Right cardiac atrium (tissue), 5 donors: ENCODE results near the gene MORC4. TPM values are rescaled to one million over a fixed set of nuclear protein-coding genes. Genes with fewer than 3 reads are reported as not detected.

Source experiments
- ATAC-seq, 2 donors: fragments of 200-7000 bp; cut with Tn5 transposase; one replicate each; pipeline versions ENCODE4 v1.8.0 to v1.9.1; 2020; ENCODE audit warnings: moderate library complexity in 2 of 2, mild to moderate bottlenecking in 1 of 2
- DNase-seq, 3 donors: peaks; one replicate each; pipeline ENCODE4 v3.0.0-alpha.2; 2020
- H3K27ac ChIP-seq: one replicate; pipeline ENCODE4 v1.5.1; 2013; ENCODE audit warnings: mild to moderate bottlenecking, low read length, control low read depth, moderate library complexity
- H3K27me3 ChIP-seq: one replicate; pipeline ENCODE4 v1.6.1; 2013; ENCODE audit not compliant: control insufficient read depth, insufficient read depth
- H3K4me1 ChIP-seq: one replicate; pipeline ENCODE4 v1.6.1; 2013; ENCODE audit warnings: low read length; ENCODE audit not compliant: control insufficient read depth, insufficient read depth
- H3K4me3 ChIP-seq: one replicate; pipeline ENCODE4 v1.5.1; 2013; ENCODE audit warnings: low read length, control low read depth
- H3K9me3 ChIP-seq: one replicate; pipeline ENCODE4 v1.6.1; 2013; ENCODE audit warnings: low read length; ENCODE audit not compliant: control insufficient read depth
- WGBS: extraction: QIAGEN DNeasy Blood & Tissue Kit; methylation state at CpG from one replicate; pipeline ENCODE4 v1.1.7; 2013; 5-methylcytosine and 5-hydroxymethylcytosine counted together
- intact Hi-C, 4 donors: fragments of 100-400 bp; cut with DNase I; formaldehyde crosslinking; loops; one replicate each; pipeline versions ENCODE4 v1.11.0 to v1.14.0; 2022 to 2023
- long read RNA-seq, 4 donors: library from polyadenylated mRNA; unstranded; transcript quantifications; one replicate each; pipeline ENCODE4 v2.0.0, GENCODE V29; 2020 to 2021
- polyA plus RNA-seq: library from polyadenylated mRNA; stranded (reverse); fragments of 200-250 nt; gene quantifications from one replicate; pipeline ENCODE4 v1.2.3, GENCODE V29; 2013
- total RNA-seq, 4 donors: library from RNA; stranded (reverse); fragmentation: NEBNext Ultra II Directional; extraction: Animal tissue kit (Norgen Biotek cat#: 25700); gene quantifications; one replicate each; pipeline ENCODE4 v1.2.1, GENCODE V29; 2021
- donor health status: healthy with polysubstance abuse.
- donor health status: DM: no; HTN: yes; CAD: no.
- donor health status: DM: no; HTN: no; CAD: no.
- donor health status: DM: no; HTN: yes; CAD: no; lungs with severe emphysema.
- donor health status: DM: yes; HTN: yes; CAD: no.

The MORC4 gene
- total RNA-seq (1 to 10 TPM; 3.7 to 6.6 (median 4.3) TPM), polyA plus RNA-seq (2.1 TPM)
- long read RNA-seq, donor 1, partial matches to known transcripts: 1 of 6 reads
- long read RNA-seq, donor 1, other reads (novel, unspliced or antisense): 3 of 6 reads
- long read RNA-seq, donor 2, partial matches to known transcripts: 1 of 5 reads
- long read RNA-seq, donor 2, other reads (novel, unspliced or antisense): 2 of 5 reads
- long read RNA-seq, donor 3, partial matches to known transcripts: 3 of 11 reads
- long read RNA-seq, donor 3, other reads (novel, unspliced or antisense): 8 of 11 reads
- long read RNA-seq, donor 4, partial matches to known transcripts: 0 of 4 reads
- long read RNA-seq, donor 4, other reads (novel, unspliced or antisense): 2 of 4 reads

DNA sequence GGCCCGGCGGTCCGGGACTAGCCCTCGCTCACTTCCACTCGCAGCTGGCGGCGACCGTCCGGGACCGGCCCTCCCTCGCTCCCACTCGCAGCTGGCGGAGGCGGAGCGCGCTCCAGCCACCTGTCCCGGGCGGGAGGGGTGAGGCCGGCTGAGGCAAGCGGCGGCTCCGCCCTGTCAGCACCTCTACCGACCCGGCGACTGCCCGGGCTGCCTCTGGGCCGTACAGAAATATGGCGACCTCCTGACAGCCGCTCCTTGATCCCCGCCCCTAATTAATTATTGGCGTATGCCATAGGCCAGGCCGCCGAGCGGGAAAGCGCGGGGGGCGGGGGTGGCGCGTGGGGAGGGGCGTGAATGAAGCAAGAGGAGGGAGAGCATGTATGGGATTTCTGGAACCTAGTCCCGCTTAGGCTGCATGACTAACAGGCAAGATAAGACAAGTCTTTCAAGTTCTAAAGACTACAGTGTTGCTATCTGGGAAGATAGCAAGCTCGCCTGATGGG, at the start of gene MORC4:
TSS of gene MORC4 (minus strand) at position 200 of the 503 bp plus-strand sequence. CDS start 243 bp downstream, outside the sequence.
- H3K27me3 ChIP-seq: no peaks in the 10 kb centered on the region
- WGBS: under 1% methylated on average over 41 of the region's 42 CpGs
- H3K4me3 ChIP-seq: peak within 1 kb of the TSS; percentile 63
- DNase-seq (peak; percentile 83 to 92 (median 91)), ATAC-seq (peak; percentile 97 to 98)
- no peaks in the 10 kb centered on the region for H3K9me3 ChIP-seq
- H3K27ac ChIP-seq: peak within 1 kb of the TSS; percentile 34
- intact Hi-C loops: no loop called here
- no peaks in the 10 kb centered on the region for H3K4me1 ChIP-seq

DNA sequence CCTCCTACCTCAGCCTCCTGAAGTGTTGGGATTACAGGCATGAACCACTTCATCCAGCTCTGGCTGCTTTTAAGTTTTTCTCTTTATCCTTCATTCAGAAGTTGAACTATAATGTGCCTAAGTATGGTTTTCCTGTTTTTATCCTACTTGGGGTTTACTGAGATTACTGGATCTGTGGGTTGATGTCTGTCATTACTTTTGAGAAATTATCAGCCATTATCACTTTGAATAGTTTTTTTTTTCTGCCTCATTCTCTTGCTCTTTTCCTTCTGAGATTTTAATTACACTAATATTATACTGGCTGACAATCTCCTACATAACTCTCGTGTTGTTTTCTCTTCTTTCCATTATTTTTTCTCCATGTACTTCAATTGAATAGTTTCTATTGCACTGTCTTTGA, 47.6 kb upstream of the MORC4 start:
- H3K4me1 ChIP-seq: no peaks in the 10 kb centered on the region
- intact Hi-C loops: no loop called here
- no peaks in the 10 kb centered on the region for H3K27me3 ChIP-seq
- no peak overlapping the region for H3K4me3 ChIP-seq
- DNase-seq: no peak
- H3K9me3 ChIP-seq: no peaks in the 10 kb centered on the region
- no peak for ATAC-seq
- WGBS: 59% methylated on average over 1 of the region's 1 CpG
- H3K27ac ChIP-seq: no peak overlapping the region

DNA sequence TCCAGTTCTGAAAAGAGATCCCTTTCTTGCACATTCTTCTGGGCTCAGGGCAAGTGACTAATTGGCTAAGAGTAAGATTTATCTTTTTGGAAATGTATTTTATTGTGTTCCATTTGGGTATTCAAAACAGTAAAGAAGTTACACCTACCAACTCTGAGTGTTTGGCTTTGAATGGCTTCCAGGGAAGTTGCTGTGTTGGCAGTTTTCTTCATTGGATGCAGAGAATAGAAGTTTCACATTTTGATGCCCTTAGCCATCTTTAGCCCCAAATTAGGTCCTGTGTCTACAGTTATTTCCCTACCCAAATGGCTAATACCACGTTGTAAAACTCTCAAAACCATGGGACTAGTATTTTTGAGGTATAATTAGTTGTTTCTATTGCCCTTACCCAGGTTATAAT, 29.7 kb upstream of the MORC4 start:
- H3K4me3 ChIP-seq: no peak overlapping the region
- H3K9me3 ChIP-seq: no peaks in the 10 kb centered on the region
- no peak overlapping the region for H3K27ac ChIP-seq
- H3K4me1 ChIP-seq: no peaks in the 10 kb centered on the region
- H3K27me3 ChIP-seq: no peaks in the 10 kb centered on the region
- intact Hi-C loops: no loop called here
- 69% methylated on average over 1 of the region's 1 CpG for WGBS
- DNase-seq (no peak), ATAC-seq (no peak)

DNA sequence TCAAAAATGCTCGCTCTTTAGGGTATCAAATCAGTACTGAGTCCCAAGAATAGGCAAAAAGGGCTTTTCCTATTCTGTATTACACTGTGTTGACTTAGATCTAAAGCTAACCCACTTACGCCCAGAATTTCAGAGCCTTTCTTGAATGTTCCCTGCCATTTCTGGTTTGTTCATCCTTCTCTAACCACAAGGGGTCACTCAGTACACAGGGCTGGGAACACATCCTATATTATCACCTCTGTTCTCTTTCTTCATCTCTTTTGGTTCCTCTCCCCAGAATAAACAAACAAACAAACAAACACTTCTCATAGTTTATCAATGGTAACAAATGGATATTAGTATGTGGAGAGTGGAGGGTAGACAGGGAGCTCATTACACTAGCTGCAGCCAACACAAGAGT, 25.5 kb upstream of the MORC4 start:
- Histone ChIP-seq H3K4me3 (no peak overlapping the region), H3K27ac (no peak overlapping the region), H3K27me3 (no peaks in the 10 kb centered on the region), H3K9me3 (no peaks in the 10 kb centered on the region), H3K4me1 (no peaks in the 10 kb centered on the region)
- intact Hi-C loops: no loop called here
- WGBS: 25% methylated on average over 2 of the region's 2 CpGs
- DNase-seq: no peak
- no peak for ATAC-seq

DNA sequence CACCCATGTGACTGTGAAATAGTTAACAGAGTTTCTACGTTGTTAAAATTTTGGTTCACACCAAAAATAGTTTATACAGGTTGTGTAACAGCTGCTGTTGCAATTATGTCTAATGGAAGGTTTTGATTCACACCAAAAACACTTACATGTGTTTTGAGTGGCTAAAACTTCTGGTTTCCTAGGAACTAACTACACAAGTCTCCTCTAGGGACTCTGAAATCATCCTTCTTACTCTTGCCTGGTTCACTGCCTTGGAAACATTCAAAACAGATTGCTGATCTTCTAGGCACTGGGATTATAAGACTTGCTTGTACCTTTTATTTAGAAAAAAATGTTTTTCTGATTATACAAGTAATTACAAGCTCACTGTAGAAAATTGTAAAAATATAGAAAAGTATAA, 14.9 kb upstream of the MORC4 start:
- 14% methylated on average over 1 of the region's 1 CpG for WGBS
- DNase-seq (no peak), ATAC-seq (no peak)
- Histone ChIP-seq H3K4me1 (no peaks in the 10 kb centered on the region), H3K27ac (no peak overlapping the region), H3K9me3 (no peaks in the 10 kb centered on the region), H3K27me3 (no peaks in the 10 kb centered on the region), H3K4me3 (no peak overlapping the region)
- intact Hi-C loops: no loop called here

DNA sequence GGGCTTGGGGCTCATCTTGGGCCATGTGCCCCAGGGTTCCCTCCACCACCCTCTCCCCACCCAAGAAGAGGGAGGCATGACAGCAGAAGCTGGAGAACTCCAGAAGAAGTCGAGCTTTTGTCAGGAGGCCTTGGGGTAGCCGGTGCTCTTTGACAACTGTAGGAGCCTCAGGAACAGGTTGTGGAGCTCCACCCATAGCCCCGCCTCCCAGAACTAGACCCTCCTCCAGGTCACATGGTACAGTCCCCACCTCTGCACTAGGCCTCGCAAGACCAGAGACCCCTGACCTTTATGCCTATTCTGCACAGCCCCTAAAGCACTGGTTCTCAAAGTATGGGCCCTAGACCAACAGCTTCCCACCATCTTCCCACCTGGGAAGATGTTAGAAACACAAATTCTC, 8.0 kb upstream of the MORC4 start:
- intact Hi-C loops: no loop called here
- Histone ChIP-seq H3K4me3 (no peak overlapping the region), H3K9me3 (no peaks in the 10 kb centered on the region), H3K27ac (no peak overlapping the region), H3K27me3 (no peaks in the 10 kb centered on the region), H3K4me1 (no peaks in the 10 kb centered on the region)
- DNase-seq (no peak), ATAC-seq (no peak)
- 92% methylated on average over 4 of the region's 4 CpGs for WGBS

DNA sequence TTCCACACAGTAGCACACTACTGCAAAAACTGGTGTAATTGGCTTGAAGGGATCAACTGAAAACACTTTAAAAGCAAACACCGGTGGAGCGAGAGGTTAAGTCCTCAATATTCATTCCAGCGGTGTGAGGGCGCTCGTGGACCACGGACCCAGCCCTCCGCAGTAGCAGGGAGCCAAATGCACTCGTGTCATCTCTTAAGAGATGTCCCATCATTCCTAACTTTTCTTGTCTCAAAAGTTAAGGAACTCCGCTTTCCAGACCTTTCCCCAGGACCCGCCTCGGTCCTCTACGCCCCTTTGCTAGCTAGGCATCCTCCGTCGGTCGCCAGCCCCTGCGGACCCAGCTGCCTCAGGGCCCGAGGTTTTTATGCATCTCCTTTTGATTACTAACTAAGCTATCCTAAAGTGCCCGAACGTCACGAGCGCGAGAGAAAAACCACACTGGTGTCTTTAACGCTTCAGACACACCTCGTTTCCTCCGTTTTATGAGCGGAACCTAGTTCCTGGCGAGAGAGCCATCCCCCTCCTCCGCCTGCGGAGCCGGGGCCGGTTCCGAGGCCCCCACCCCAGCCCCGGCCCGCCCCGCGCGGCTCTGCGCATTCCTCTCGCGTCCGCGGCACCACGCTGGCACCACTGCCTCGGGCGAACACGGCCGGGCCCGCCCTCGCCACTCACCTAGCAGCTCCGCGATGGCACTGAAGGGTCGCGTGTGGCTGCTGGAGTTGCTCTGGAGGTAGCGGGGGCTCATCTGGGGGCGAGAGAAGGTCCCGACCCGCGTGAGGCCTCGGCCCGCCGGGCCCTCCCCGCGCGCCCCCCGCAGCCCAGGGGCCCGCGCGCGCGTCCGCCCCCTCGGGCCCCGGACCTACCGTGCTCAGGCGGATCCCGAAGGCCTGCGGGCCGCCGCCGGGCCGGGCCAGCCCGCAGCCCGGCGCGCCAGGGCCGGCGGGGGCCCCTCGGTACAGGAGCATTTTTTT, 723 bp downstream of the MORC4 start:
- ATAC-seq (peak; percentile 82 to 83), DNase-seq (peak; percentile 42 to 78 (median 73))
- under 1% methylated on average over 82 of the region's 88 CpGs for WGBS
- no peaks in the 10 kb centered on the region for H3K4me1 ChIP-seq
- H3K27me3 ChIP-seq: no peaks in the 10 kb centered on the region
- peak overlapping the region; percentile 34 for H3K27ac ChIP-seq
- H3K4me3 ChIP-seq: peak overlapping the region; percentile 63
- H3K9me3 ChIP-seq: no peaks in the 10 kb centered on the region
- intact Hi-C loops: no loop called here

DNA sequence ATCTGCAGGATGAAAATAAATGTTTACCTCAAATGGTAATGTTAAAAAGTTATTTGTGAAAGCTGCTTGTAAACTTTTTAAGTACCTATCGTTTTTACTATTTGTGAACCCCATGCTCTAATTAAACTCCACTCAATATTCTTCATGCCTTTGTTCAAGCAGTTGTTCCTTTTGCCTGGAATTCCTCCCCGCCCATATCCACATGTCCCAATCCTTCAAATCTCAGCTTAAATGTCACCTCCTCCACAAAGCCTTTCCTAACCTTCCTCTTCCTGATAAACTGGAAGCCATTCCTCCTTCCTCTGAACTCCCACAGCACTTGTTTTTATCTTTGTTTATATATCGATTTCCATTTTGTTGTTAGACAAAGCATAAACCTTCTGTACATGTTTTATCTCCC, 2.4 kb downstream of the MORC4 start:
- Histone ChIP-seq H3K9me3 (no peaks in the 10 kb centered on the region), H3K4me3 (no peak overlapping the region), H3K27ac (no peak overlapping the region), H3K4me1 (no peaks in the 10 kb centered on the region), H3K27me3 (no peaks in the 10 kb centered on the region)
- intact Hi-C loops: no loop called here
- DNase-seq: no peak
- no peak for ATAC-seq
- 67% methylated on average over 3 of the region's 3 CpGs for WGBS

DNA sequence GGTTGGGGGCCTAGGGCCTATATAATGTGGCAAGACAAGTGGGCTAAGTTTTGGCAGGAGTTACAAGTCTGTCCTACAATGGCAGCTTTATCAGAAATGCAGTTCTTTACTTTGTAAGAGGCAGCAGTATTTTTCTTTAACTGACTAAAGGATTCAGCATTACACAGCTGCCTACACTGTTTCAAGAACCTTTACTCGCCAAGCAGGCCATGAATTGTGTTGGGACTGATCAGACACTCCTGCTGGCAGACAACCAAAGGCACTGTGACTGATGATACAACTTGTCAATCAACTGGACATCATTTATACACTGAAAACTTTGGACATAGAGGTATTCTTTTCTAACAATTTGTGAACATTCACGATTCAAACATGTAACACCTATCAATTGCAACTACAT, 4.3 kb downstream of the MORC4 start:
- Histone ChIP-seq H3K9me3 (no peaks in the 10 kb centered on the region), H3K27me3 (no peaks in the 10 kb centered on the region), H3K4me3 (no peak overlapping the region), H3K4me1 (no peaks in the 10 kb centered on the region), H3K27ac (no peak overlapping the region)
- no peak for ATAC-seq
- 92% methylated on average over 2 of the region's 2 CpGs for WGBS
- DNase-seq: no peak
- intact Hi-C loops: no loop called here

DNA sequence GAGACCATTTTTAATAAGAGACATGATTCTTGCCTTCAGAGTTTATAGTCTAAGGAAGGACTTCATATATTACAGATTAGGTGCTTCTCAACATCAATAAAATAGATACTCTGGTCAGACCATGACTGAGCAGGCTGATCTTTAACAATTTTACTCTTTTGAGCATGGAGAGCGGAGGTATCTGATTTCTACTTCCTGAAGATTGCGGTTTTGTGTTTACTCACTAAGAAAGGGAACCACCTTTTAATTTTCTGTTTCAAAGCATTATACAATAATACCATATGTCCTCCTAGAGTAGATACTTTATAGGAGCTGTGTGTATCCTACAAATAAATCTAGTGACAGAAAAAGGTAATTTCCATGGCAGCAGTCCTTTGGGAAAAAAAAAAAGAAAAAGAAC, 12.5 kb downstream of the MORC4 start:
- whole genome bisulfite sequencing: 79% methylated on average over 2 of the region's 2 CpGs
- ATAC-seq (no peak), DNase-seq (no peak)
- intact Hi-C loops: no loop called here
- H3K27ac ChIP-seq: no peak overlapping the region
- H3K27me3 ChIP-seq: no peaks in the 10 kb centered on the region
- no peaks in the 10 kb centered on the region for H3K9me3 ChIP-seq
- H3K4me3 ChIP-seq: no peak overlapping the region
- peaks cover 1% of the 10 kb centered on the region for H3K4me1 ChIP-seq
